ENCODE measurements around the gene GNAT1. TPM values are rescaled to one million over a fixed set of nuclear protein-coding genes. Genes with fewer than 3 reads are reported as not detected.

The GNAT1 gene
- polyA plus RNA-seq, 1 donor (not counting 4 experiments of a cell fraction or from before 2014, with no cell fraction given): 0.12 TPM

- Histone ChIP-seq H3K27ac (ENCODE audit: control insufficient read depth, insufficient read depth, low read length) (no peak overlapping the region), H3K36me3 (ENCODE audit: control insufficient read depth in 2 of 2, extremely low read depth in 1 of 2, insufficient read depth in 2 of 2, low read length in 2 of 2) (peaks cover 15 to 19% of the 10 kb centered on the region in 2 experiments), H2AFZ (ENCODE audit: control insufficient read depth, low read length) (no peak overlapping the region), H3K4me2 (ENCODE audit: control insufficient read depth, extremely low read depth, insufficient read depth, low read depth, low read length) (no peak overlapping the region), H3K9me1 (ENCODE audit: control insufficient read depth, extremely low read depth, insufficient read depth, low read length) (peaks cover 3% of the 10 kb centered on the region), H4K20me1 (ENCODE audit: control insufficient read depth, extremely low read depth, insufficient read depth, low read length) (peaks cover 18% of the 10 kb centered on the region), H3K4me3 (ENCODE audit: control insufficient read depth in 2 of 3, extremely low read depth in 1 of 3, insufficient read depth in 2 of 3, low read depth in 1 of 3, low read length in 3 of 3) (no peak overlapping the region), H3K79me2 (ENCODE audit: control insufficient read depth, insufficient read depth, low read length) (peaks cover 93% of the 10 kb centered on the region), H3K9ac (ENCODE audit: control insufficient read depth, extremely low read depth, insufficient read depth, low read length) (no peak overlapping the region), H3K4me1 (ENCODE audit: control insufficient read depth, extremely low read depth, insufficient read depth, low read length) (peaks cover 59% of the 10 kb centered on the region), H3K27me3 (ENCODE audit: control insufficient read depth, extremely low read depth, insufficient read depth, low read length) (no peaks in the 10 kb centered on the region), H3K9me3 (ENCODE audit: control insufficient read depth, low read depth, low read length) (no peaks in the 10 kb centered on the region)
- FAIRE-seq (no peak), DNase-seq (ENCODE audit: low read depth, low spot score) (no peak)
- dilution Hi-C loops (cut with MboI; ENCODE audit: extremely low pct_ligation_motif_present, low sequenced_read_pairs): no loop called here
- TF ChIP-seq CTCF (optimal IDR thresholded peaks at IDR 0.05 in 1 of 3, IDR thresholded peaks at IDR 0.05 in 1 of 3, conservative IDR thresholded peaks at IDR 0.05 in 1 of 3; ENCODE audit: extremely low read depth in 1 of 3, insufficient read depth in 2 of 3, low read length in 3 of 3) (no peak), EZH2 (IDR thresholded peaks at IDR 0.05; ENCODE audit: low read length) (no peak)
Measured at GRCh38 chr3:50241163-50241562, 49.8 kb downstream of the GNAT1 start.

GRCh38 chr3:50241713-50242380 lies 50.4 kb downstream of the GNAT1 start:
- H3K9ac ChIP-seq (ENCODE audit: control insufficient read depth, extremely low read depth, insufficient read depth, low read length): no peak overlapping the region
- FAIRE-seq (no peak), DNase-seq (ENCODE audit: low read depth, low spot score) (no peak)
- dilution Hi-C loops (cut with MboI; ENCODE audit: extremely low pct_ligation_motif_present, low sequenced_read_pairs): no loop called here
- peaks cover 15 to 19% of the 10 kb centered on the region in 2 experiments for H3K36me3 ChIP-seq (ENCODE audit: control insufficient read depth in 2 of 2, extremely low read depth in 1 of 2, insufficient read depth in 2 of 2, low read length in 2 of 2)
- H3K79me2 ChIP-seq (ENCODE audit: control insufficient read depth, insufficient read depth, low read length): peaks cover 87% of the 10 kb centered on the region
- H3K27ac ChIP-seq (ENCODE audit: control insufficient read depth, insufficient read depth, low read length): no peak overlapping the region
- no peaks in the 10 kb centered on the region for H3K27me3 ChIP-seq (ENCODE audit: control insufficient read depth, extremely low read depth, insufficient read depth, low read length)
- TF ChIP-seq EZH2 (IDR thresholded peaks at IDR 0.05; ENCODE audit: low read length) (no peak), CTCF (optimal IDR thresholded peaks at IDR 0.05 in 1 of 3, IDR thresholded peaks at IDR 0.05 in 1 of 3, conservative IDR thresholded peaks at IDR 0.05 in 1 of 3; ENCODE audit: extremely low read depth in 1 of 3, insufficient read depth in 2 of 3, low read length in 3 of 3) (no peak)
- no peaks in the 10 kb centered on the region for H3K9me3 ChIP-seq (ENCODE audit: control insufficient read depth, low read depth, low read length)
- H3K9me1 ChIP-seq (ENCODE audit: control insufficient read depth, extremely low read depth, insufficient read depth, low read length): peaks cover 3% of the 10 kb centered on the region
- peaks cover 65% of the 10 kb centered on the region for H3K4me1 ChIP-seq (ENCODE audit: control insufficient read depth, extremely low read depth, insufficient read depth, low read length)
- H4K20me1 ChIP-seq (ENCODE audit: control insufficient read depth, extremely low read depth, insufficient read depth, low read length): peaks cover 18% of the 10 kb centered on the region
- H3K4me3 ChIP-seq (ENCODE audit: control insufficient read depth in 2 of 3, extremely low read depth in 1 of 3, insufficient read depth in 2 of 3, low read depth in 1 of 3, low read length in 3 of 3): no peak overlapping the region
- H3K4me2 ChIP-seq (ENCODE audit: control insufficient read depth, extremely low read depth, insufficient read depth, low read depth, low read length): no peak overlapping the region
- no peak overlapping the region for H2AFZ ChIP-seq (ENCODE audit: control insufficient read depth, low read length)
